Stimulated activated naive B cell treated with anti-CD40 and anti-IgM and Interleukin-4, amounts not matched to agents 10 μg/mL and 1 μg/mL and 100 μg/mL, for 72 hours (primary cell): ENCODE measurements around the gene MINPP1.

Experiments used
- ATAC-seq, 2 donors: fragments of 150-1000 bp; cut with Tn5 transposase; replicated peaks; 2 replicates each; pipeline ENCODE4 v1.10.0; 2021; ENCODE audit warnings: moderate library complexity in 1 of 2
- DNase-seq: peaks from one replicate; pipeline ENCODE4 v3.0.0; 2021
- H3K27ac Mint-ChIP-seq: one replicate; pipeline ENCODE4 v1.8.0; 2022; ENCODE audit warnings: mild to moderate bottlenecking, mixed read lengths
- H3K27me3 Mint-ChIP-seq, 2 donors: one replicate each; pipeline ENCODE4 v1.8.0; 2022; ENCODE audit warnings: mixed read lengths in 2 of 2
- H3K36me3 Mint-ChIP-seq, 2 donors: one replicate each; pipeline ENCODE4 v1.8.0; 2022; ENCODE audit warnings: mixed read lengths in 2 of 2, mild to moderate bottlenecking in 1 of 2
- H3K4me1 Mint-ChIP-seq, 2 donors: one replicate each; pipeline ENCODE4 v1.8.0; 2022; ENCODE audit warnings: mixed read lengths in 2 of 2, mild to moderate bottlenecking in 1 of 2
- H3K4me3 Mint-ChIP-seq, 2 donors: one replicate each; pipeline ENCODE4 v1.8.0; 2022; ENCODE audit warnings: mild to moderate bottlenecking in 2 of 2, mixed read lengths in 2 of 2, moderate library complexity in 1 of 2
- H3K9me3 Mint-ChIP-seq, 2 donors: one replicate each; pipeline ENCODE4 v1.8.0; 2022; ENCODE audit warnings: mixed read lengths in 2 of 2, mild to moderate bottlenecking in 1 of 2

The MINPP1 gene

DNA sequence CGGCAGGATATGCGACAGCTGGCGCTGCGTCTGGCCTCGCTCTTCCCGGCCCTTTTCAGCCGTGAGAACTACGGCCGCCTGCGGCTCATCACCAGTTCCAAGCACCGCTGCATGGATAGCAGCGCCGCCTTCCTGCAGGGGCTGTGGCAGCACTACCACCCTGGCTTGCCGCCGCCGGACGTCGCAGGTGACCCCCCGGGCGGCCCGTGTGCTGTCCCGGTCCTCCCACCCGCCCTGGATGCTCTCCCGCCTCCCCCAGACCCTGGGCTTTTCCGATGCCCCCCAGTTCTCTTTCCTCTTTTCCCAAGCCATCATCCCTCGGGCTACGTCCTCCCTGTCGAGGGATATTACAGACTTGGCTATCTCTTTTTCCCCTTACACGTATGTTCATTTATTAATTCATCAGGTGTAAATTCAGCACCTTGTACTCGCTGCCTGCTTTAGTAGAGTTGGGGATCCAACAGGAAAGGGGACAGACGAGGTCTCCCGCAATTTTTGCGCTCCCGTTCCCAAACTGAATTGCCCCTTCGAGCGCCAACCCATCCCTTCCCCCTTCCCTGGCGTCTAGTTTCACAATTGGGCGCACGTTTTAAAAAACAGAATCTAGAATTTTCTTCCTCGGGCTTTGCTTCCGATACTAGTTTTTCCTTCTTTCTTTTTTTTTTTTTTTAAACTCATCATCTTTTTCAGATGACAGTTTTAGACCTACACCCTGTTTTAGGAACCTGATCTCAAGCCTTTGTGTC is 846 bp downstream of the MINPP1 start:
- peak overlapping the region; percentile 92 to 94 for H3K4me3 Mint-ChIP-seq
- H3K9me3 Mint-ChIP-seq = no peaks in the 10 kb centered on the region
- peaks cover 3 to 9% of the 10 kb centered on the region in 2 donors for H3K36me3 Mint-ChIP-seq
- peaks cover 7 to 9% of the 10 kb centered on the region in 2 donors for H3K4me1 Mint-ChIP-seq
- peak overlapping the region; percentile 93 for H3K27ac Mint-ChIP-seq
- peaks cover 2 to 6% of the 10 kb centered on the region in 2 donors for H3K27me3 Mint-ChIP-seq
- ATAC-seq (peak; percentile 65), DNase-seq (peak; percentile 50)

- peaks cover 7 to 9% of the 10 kb centered on the region in 2 donors for H3K4me1 Mint-ChIP-seq
- ATAC-seq (no peak), DNase-seq (no peak)
- no peak overlapping the region for H3K4me3 Mint-ChIP-seq
- H3K27ac Mint-ChIP-seq = no peak overlapping the region
- H3K9me3 Mint-ChIP-seq = no peaks in the 10 kb centered on the region
- peaks cover 0 to 2% of the 10 kb centered on the region in 2 donors for H3K27me3 Mint-ChIP-seq
- peaks cover 6 to 18% of the 10 kb centered on the region in 2 donors for H3K36me3 Mint-ChIP-seq
Measured at GRCh38 chr10:87506956-87507355, 2.3 kb downstream of the MINPP1 start.

DNA sequence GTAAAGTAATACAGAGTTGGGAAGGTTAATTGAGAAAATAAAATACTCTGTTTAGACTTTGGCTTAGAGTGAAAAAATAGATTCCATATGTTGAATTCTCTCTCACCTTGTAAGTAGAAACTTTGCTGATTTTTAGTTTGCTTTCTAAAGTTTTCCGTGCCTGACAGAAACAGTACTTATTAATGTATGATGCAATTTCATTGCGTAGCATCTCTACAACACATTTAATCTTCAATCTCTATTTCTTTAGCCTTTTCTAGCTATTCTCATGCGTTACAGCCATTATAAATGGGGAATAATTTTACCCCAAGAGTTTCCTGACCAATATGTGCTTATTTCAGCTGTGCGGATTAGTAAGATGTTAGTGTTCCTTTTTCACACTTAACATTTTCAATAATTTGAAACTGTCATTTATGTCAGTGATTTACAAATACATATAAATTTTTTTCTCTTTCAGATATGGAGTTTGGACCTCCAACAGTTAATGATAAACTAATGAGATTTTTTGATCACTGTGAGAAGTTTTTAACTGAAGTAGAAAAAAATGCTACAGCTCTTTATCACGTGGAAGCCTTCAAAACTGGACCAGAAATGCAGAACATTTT is 3.3 kb downstream of the MINPP1 start:
- ATAC-seq (no peak), DNase-seq (no peak)
- H3K9me3 Mint-ChIP-seq = no peaks in the 10 kb centered on the region
- H3K4me3 Mint-ChIP-seq = no peak overlapping the region
- peaks cover 12 to 23% of the 10 kb centered on the region in 2 donors for H3K36me3 Mint-ChIP-seq
- no peaks in the 10 kb centered on the region for H3K27me3 Mint-ChIP-seq
- peaks cover 7 to 9% of the 10 kb centered on the region in 2 donors for H3K4me1 Mint-ChIP-seq
- no peak overlapping the region for H3K27ac Mint-ChIP-seq

DNA sequence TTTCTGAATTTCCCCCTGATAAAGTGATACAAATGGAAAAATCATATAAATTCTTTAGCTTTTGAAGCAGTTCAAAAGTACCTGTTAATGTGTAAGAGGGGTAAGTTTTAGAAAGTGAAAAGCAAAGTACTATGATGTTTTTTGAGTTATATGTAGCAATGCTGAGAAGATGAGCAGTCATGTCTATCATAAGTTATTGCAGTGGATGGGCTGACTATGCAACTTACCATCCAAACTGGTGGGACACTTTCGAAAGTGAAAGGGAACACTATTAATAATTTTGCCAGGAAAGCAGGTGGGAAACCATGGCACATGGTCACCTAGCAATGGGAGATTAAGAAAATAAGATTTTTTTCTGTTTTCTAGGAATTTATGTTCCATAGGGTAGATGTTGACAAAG is 4.1 kb downstream of the MINPP1 start:
- no peak overlapping the region for H3K4me3 Mint-ChIP-seq
- peaks cover 7 to 9% of the 10 kb centered on the region in 2 donors for H3K4me1 Mint-ChIP-seq
- H3K36me3 Mint-ChIP-seq = peaks cover 12 to 25% of the 10 kb centered on the region in 2 donors
- H3K9me3 Mint-ChIP-seq = no peaks in the 10 kb centered on the region
- no peaks in the 10 kb centered on the region for H3K27me3 Mint-ChIP-seq
- DNase-seq (no peak), ATAC-seq (no peak)
- no peak overlapping the region for H3K27ac Mint-ChIP-seq

GRCh38 chr10:87510025-87510424 is 5.3 kb downstream of the MINPP1 start:
- DNase-seq = no peak
- ATAC-seq = no peak
- peaks cover 7 to 9% of the 10 kb centered on the region in 2 donors for H3K4me1 Mint-ChIP-seq
- H3K4me3 Mint-ChIP-seq = no peak overlapping the region
- H3K36me3 Mint-ChIP-seq = peaks cover 15 to 35% of the 10 kb centered on the region in 2 donors
- H3K27me3 Mint-ChIP-seq = no peaks in the 10 kb centered on the region
- no peak overlapping the region for H3K27ac Mint-ChIP-seq
- no peaks in the 10 kb centered on the region for H3K9me3 Mint-ChIP-seq

GRCh38 chr10:87511526-87511925 is 6.8 kb downstream of the MINPP1 start:
- no peaks in the 10 kb centered on the region for H3K9me3 Mint-ChIP-seq
- no peak overlapping the region for H3K4me3 Mint-ChIP-seq
- H3K36me3 Mint-ChIP-seq = peaks cover 17 to 42% of the 10 kb centered on the region in 2 donors
- DNase-seq (no peak), ATAC-seq (no peak)
- H3K27ac Mint-ChIP-seq = no peak overlapping the region
- no peaks in the 10 kb centered on the region for H3K4me1 Mint-ChIP-seq
- H3K27me3 Mint-ChIP-seq = no peaks in the 10 kb centered on the region

- DNase-seq (no peak), ATAC-seq (no peak)
- peaks cover 3 to 4% of the 10 kb centered on the region in 2 donors for H3K9me3 Mint-ChIP-seq
- no peaks in the 10 kb centered on the region for H3K27me3 Mint-ChIP-seq
- H3K27ac Mint-ChIP-seq = no peak overlapping the region
- H3K4me3 Mint-ChIP-seq = no peak overlapping the region
- peaks cover 6 to 8% of the 10 kb centered on the region in 2 donors for H3K4me1 Mint-ChIP-seq
- H3K36me3 Mint-ChIP-seq = peaks cover 21 to 50% of the 10 kb centered on the region in 2 donors
Measured at GRCh38 chr10:87518937-87519336, 14.2 kb downstream of the MINPP1 start.

- H3K36me3 Mint-ChIP-seq = peaks cover 19 to 49% of the 10 kb centered on the region in 2 donors
- H3K4me1 Mint-ChIP-seq = peaks cover 6 to 8% of the 10 kb centered on the region in 2 donors
- ATAC-seq (peak; percentile 54 to 65), DNase-seq (no peak)
- H3K27ac Mint-ChIP-seq = no peak overlapping the region
- no peak overlapping the region for H3K4me3 Mint-ChIP-seq
- H3K27me3 Mint-ChIP-seq = no peaks in the 10 kb centered on the region
- H3K9me3 Mint-ChIP-seq = peaks cover 3 to 4% of the 10 kb centered on the region in 2 donors
Measured at GRCh38 chr10:87519582-87519981, 14.9 kb downstream of the MINPP1 start.

GRCh38 chr10:87523731-87524130 is 19.0 kb downstream of the MINPP1 start:
- H3K27ac Mint-ChIP-seq = no peak overlapping the region
- H3K27me3 Mint-ChIP-seq = no peaks in the 10 kb centered on the region
- peaks cover 42 to 61% of the 10 kb centered on the region in 2 donors for H3K36me3 Mint-ChIP-seq
- H3K4me1 Mint-ChIP-seq = peaks cover 6 to 8% of the 10 kb centered on the region in 2 donors
- H3K9me3 Mint-ChIP-seq = peaks cover 10 to 16% of the 10 kb centered on the region in 2 donors
- ATAC-seq (no peak), DNase-seq (no peak)
- no peak overlapping the region for H3K4me3 Mint-ChIP-seq

DNA sequence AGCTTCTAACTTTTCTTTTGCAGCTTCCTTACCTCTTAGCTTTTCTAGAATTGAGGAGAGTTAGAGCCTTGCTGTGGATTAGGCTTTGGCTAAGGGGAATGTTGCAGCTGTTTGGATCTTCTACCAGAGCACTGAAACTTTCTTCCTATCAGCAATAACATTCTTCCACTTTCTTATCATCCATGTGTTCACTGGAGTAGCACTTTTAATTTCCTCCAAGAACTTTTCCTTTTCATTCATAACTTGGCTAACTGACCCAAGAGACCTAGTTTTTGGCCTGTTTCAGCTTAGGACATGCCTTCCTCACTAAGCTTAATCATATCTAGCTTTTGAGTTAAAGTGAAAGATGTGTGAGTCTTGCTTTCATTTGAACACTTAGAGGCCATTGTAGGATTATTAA is 19.6 kb downstream of the MINPP1 start:
- Mint-ChIP-seq H3K9me3 (peaks cover 12 to 16% of the 10 kb centered on the region in 2 donors), H3K4me3 (no peak overlapping the region), H3K4me1 (peaks cover 5 to 6% of the 10 kb centered on the region in 2 donors), H3K27ac (no peak overlapping the region), H3K27me3 (no peaks in the 10 kb centered on the region), H3K36me3 (peaks cover 48 to 63% of the 10 kb centered on the region in 2 donors)
- DNase-seq (no peak), ATAC-seq (no peak)

GRCh38 chr10:87531908-87532622 is 27.4 kb downstream of the MINPP1 start:
- Mint-ChIP-seq H3K27me3 (no peaks in the 10 kb centered on the region), H3K36me3 (peaks cover 32 to 40% of the 10 kb centered on the region in 2 donors), H3K4me1 (peaks cover 0 to under 1% of the 10 kb centered on the region in 2 donors), H3K4me3 (no peak overlapping the region), H3K27ac (no peak overlapping the region), H3K9me3 (peaks cover 6 to 7% of the 10 kb centered on the region in 2 donors)
- DNase-seq = no peak
- no peak for ATAC-seq

DNA sequence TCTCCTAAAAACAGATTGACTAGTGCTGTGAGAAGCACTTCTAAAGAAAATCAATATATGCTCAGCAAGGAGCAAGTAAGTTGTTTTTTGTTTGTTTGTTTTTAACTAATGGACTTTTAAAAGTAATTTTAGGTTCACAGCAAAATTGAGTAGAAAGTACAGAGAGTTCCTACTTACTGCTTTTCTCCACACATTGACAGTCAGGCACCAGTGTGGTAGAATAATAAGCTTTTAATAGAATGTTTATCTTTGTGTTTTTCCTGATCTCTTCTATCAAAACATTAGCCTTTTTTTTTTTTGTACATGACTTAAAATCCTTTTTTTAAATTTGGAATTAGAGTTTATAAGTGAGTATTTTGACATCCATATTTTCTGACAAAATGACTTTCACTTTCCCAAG is 28.0 kb downstream of the MINPP1 start:
- H3K36me3 Mint-ChIP-seq = peaks cover 28 to 41% of the 10 kb centered on the region in 2 donors
- peaks cover 4 to 7% of the 10 kb centered on the region in 2 donors for H3K9me3 Mint-ChIP-seq
- H3K27ac Mint-ChIP-seq = no peak overlapping the region
- no peaks in the 10 kb centered on the region for H3K27me3 Mint-ChIP-seq
- no peak for DNase-seq
- peaks cover 0 to 3% of the 10 kb centered on the region in 2 donors for H3K4me1 Mint-ChIP-seq
- ATAC-seq = no peak
- H3K4me3 Mint-ChIP-seq = no peak overlapping the region

DNA sequence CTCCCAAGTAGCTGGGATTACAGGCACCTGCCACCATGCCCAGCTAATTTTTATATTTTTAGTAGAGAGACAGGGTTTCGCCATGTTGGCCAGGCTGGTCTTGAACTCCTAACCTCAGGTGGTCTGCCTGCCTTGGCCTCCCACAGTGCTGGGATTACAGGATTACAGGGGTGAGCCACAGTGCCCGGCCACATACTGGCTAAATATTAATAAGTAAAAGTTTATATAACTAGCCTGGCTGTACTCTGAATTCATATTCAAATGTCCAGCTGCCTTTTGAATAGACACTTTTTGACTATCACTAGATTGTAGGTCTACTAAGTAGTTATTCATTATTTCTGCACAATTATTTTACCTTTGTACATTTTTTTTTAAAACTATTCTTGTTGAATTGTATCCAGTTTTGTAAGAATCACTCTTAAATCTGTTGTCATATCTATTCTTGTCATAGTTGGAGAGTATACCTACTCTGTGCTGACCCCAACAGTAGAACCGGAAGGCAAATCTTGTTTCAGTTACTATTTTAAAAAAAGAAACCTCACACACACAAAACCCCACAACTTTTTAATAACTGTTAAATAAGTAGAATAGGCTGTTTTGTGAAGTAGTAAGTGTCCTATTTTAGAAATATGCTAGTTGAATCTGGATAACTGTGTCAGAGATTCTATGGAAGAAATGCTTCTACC is 29.6 kb downstream of the MINPP1 start:
- H3K36me3 Mint-ChIP-seq = peaks cover 24 to 38% of the 10 kb centered on the region in 2 donors

More for the DNA sequence above, 29.6 kb downstream of the MINPP1 start:
- ATAC-seq (no peak), DNase-seq (no peak)
- no peak overlapping the region for H3K27ac Mint-ChIP-seq
- H3K27me3 Mint-ChIP-seq = no peaks in the 10 kb centered on the region
- H3K4me3 Mint-ChIP-seq = no peak overlapping the region
- H3K4me1 Mint-ChIP-seq = peaks cover 3% of the 10 kb centered on the region in 2 donors
- no peaks in the 10 kb centered on the region for H3K9me3 Mint-ChIP-seq
